DMS153 treated with DMSO at 0.1 percent for 48 hours (cell line): ENCODE data around the gene FBP2.
"Not testable (repeated sequence)": the region's sequence is repeated elsewhere in the genome, so short reads cannot be mapped to it uniquely, and the experiment has no call there.

ENCODE experiments used
- DNase-seq: peaks from one replicate; lab custom pipeline; 2025; ENCODE audit not compliant: unreplicated experiment; lab: John Stamatoyannopoulos, UW

Gene FBP2

DNA sequence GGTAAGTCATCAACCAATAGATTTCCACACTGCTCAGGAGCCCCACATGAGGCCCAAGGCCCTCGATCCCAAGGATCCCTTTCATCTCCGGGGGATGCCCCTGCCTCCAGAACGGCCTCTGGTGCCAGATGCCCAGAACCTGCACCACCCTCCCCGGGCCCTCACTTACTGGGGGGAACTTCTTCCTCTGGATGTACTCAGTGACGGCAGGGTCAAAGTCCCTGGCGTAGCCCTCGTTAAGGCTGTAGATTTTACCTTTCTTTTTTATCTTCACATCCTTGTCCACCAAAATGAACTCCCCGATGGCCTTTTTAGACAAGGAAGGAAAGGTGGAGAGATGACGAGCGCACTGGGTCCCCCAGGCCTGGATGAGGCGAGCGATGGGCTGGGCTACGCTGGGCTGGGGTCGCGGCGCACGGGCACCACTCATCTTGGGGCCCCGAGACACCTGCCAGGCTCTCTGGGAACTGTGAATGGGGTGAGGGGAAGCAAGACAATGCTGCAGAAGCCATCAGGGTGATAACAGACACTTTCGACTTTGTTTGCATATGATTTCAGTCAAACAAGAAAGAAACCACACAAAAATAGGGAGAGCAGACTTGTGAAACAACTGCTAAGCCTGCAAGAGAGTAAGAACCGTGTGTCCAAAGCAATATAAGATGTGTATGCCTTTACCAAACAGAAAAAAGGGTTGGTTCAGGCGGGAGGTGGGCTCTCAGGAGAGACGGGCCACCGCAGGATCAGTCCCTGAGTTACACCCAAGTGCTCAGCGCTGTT, 13.2 kb upstream of the FBP2 start:
- DNase-seq = no peak

DNA sequence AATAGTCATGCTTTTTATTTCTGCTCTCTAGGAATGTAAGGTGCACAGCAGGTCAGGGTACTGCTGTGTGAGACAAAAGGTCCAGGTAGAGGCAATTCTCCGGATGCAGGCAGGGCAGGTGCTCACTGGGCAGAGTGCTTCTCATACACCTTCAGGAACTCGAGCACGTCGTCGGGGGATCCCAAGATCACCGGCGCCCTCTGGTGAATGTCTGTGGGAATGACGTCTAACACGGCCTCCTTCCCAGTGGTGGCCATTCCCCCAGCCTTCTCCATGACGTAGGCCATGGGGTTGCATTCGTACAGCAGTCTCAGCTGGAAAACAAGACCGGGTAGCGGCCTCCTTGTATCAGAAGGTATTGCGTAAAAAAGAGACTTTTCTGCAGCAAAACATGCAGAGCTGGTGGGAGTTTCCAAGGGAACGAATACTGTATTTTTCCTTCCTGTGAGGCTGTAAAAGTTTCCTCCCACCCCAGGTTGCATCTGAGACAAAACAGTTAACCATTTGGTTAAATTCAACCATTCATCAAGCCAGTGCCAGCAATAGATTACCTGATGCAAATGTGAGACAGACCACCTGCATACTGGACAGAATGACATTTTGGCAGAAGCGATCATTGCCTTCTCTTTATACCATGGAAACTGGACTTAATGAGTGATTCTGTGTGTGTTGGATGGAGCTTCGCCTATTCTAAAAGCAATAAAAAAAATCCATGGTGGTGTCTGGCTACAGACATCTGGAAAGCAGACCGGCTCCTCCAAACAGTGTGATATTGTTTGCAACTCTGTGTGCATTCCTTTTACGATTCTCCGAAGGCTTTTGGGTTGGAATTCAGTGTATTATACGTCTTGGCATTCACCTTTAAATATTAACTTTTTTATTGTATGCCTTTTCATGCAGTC, 9.9 kb upstream of the FBP2 start:
- peak; percentile 42 for DNase-seq

DNA sequence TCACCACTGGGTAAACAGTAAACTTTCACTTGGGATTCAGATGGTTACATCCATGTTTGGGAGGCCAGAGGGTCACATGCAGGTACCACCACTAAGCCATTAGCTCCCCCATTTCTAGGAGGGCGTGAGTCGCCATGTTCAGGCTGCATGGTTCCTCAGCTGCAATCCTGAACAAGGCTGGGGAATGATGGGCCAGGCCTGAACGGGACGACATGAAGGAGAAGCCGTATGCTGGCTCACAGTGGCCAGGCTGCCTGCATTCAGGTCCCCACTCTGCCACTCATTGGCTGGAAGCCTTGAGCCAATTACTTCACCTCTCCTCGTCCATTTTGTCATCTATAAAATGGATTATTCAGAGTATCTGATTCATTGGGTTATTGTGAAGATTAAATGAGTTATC, 9.0 kb upstream of the FBP2 start:
- DNase-seq = no peak

DNA sequence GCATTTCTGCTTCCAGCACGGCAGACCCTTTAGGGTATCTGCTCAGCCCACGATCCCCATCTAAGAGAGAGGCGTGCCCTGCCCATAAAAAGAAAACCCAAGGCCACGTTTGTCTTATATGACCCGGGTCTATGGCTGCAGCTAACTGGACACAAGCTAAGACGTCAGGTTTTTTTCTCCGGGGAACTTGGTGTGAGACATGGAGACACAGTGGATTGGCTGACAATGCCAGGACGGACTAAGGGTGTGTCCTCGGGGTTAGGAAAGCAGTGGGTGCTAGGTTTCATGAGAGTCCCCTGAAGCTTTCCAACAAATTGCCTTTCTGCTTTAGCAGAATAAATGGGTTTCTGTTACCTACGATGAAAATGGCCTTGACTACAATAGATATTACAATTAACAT, 7.1 kb upstream of the FBP2 start:
- no peak for DNase-seq

DNA sequence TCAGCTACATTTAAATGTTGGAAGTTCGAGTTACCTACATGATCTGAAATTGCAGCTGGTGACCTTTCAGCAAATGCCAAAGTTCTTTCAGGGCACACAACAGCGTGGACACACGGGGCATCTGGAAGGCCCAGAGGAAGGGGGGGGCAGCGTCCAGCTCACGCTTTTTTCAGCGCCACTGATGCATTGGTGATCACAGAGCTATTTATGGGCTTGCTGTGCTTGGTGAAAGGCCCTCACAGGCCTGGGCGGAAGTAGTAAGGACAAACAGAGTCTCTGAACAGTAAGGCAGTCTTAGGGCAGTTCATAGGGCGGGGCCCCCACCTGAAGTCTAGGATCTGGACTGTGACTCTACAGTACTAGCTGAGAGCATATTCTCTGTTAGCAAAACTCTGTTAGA, 6.6 kb upstream of the FBP2 start:
- DNase-seq = no peak

DNA sequence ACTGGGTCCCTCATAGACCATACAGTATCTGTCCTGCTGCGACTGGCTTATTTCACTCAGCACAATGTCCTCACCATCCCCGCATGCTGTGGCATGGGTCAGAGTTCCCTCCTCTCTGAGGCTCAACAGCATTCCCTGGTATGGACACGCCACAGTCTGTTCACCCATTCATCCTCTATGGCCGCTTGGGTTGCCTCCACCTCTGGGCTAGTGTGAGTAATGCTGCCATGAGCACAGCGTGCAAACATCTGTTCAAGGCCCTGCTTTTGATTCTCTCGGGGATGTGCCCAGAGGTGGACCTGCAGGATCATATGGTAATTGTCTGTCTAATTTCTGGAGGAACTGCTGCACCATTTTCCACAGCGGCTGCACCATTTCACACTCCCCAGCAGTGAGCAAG, 5.5 kb upstream of the FBP2 start:
- DNase-seq = no peak

DNA sequence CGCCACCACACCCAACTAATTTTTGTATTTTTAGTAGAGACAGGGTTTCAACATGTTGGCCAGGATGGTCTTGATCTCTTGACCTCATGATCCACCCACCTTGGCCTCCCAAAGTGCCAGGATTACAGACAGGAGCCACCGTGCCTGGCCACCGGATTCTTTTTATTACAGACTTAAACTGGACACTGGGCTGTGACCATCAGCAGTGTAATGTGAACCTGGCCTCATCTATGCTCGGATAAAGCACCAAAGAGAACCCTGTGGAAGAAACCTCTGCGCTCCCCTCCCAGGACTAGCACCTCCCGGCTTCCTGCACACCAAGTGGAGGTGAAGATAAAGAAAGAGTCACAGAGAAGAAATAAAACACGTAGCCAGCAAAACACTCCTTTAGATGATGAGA, 941 bp downstream of the FBP2 start:
- not testable (repeated sequence) for DNase-seq

DNA sequence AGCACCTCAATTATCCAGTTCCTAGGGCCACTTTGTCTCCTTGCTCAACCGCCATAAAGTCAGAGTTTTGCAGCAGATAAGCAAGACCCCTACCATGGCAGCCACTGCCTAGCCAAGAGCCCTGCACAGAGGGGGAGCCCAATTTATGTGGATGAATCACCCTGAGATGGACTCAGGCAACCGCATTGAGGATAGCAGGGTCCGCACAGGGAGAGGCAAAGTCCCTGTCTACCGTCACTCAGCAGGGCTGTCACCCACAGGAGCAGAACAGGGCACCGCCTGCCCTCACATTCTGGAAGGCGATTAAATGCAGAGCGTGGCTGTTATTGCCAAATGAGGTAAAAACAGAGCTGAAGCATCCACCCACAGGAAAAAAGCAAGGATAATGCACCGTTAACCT, 1.7 kb downstream of the FBP2 start:
- no peak for DNase-seq

DNA sequence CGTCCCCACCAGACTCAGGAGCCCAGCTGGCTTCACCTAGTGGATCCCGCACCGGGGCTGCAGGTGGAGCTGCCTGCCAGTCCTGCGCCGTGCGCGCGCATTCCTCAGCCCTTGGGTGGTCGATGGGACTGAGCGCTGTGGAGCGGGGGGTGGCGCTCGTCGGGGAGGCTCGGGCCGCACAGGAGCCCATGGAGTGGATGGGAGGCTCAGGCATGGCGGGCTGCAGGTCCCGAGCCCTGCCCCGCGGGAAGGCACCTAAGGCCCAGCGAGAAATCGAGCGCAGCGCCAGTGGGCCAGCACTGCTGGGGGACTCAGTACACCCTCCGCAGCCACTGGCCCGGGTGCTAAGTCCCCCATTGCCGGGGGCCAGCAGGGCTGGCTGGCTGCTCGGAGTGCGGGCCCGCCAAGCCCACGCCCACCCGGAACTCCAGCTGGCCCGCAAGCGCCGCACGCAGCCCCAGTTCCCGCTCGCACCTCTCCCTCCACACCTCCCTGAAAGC, 2.5 kb downstream of the FBP2 start:
- not testable (repeated sequence) for DNase-seq

DNA sequence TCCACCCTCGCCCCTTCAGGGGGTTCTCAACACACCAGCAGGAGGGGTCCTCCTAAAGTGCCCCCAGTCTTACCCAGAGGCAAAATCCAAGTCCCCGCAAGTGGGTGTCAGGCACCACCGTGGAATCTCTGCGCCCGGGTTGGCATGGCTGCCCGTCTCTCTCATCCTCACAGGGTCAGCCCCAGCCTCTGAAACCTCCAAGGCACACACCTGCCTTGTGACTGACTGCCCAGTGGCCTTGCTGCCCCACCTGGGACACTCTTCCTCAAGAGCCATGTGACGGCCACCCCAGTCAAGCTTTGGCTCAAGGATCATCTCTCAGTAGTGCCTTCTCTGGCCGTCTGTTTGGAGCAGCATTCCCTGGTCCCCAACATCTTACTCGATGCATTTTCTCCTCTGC, 4.9 kb downstream of the FBP2 start:
- DNase-seq = no peak

DNA sequence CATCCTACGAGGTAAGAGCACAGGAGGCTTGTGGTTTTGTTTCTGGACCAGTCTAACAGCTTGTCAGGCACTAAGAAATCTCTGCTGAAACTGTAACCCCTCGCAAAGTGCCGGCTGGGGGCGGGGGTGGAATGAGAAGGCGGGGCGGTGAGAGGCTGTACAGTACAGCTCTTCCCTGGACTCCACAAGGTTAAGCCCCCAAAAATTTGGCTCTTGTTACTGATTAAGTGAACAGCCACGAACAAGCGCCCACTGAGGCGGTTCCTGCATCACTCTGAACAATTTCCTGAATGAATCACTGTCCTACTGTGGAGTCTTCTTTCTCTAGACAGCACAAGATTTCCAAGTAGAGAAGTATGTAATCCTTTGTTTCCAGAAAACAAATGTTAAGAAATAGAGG, 6.8 kb downstream of the FBP2 start:
- DNase-seq = no peak

DNA sequence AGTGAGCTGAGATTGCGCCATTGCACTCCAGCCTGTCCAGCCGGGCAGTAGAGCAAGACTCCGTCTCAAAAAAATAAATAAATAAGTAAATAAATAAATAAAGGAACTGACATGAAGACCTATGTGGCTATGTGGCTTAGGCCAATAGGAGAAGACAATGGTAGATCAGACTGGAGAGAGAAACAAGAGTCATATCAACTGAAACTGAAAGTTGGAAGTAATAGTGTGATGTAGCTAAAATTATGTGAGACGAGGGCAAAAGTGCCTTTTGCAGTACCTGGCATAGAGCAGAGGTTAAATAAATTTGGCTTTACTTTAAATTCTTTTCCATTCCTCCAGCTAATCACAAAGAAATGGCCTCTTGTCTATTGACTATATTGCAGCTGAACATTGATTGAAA, 7.3 kb downstream of the FBP2 start:
- DNase-seq = no peak

DNA sequence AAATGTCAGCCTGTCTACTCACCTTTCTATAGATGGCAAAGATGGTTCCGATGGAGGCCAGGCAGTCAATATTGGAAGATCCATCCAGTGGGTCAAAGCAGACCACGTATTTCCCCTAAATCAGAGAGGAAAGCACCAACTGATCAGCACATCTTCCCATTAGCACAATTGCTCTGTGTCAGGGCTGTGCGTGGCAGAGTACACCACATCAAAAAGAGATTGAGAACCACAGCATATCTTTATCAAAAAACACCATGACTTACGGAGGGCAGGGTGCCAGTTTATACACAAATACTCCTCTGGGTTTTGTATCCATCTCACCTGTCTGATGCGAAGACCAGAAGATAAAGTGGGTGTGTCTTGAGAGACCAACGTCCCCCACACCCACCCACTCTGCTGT, 9.1 kb downstream of the FBP2 start:
- no peak for DNase-seq

DNA sequence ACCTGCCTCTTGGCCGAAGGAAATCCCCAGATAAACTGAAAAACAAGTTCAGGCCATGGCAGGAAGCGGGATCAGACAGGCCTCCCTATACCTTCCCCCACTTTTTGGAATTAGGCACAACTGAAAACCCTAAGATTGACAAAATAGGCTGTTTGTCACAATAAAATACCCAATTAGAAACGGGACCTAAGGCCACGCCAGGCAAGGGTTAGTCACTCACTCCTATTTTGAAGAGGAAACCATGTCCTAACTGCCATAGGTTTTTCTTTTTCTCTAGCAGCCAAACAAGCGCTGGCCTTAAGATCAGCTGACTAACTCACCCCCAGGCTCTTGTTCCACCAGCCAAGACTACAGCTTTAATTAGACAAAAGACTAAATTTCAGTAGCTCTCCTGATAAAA, 11.9 kb downstream of the FBP2 start:
- no peak for DNase-seq

DNA sequence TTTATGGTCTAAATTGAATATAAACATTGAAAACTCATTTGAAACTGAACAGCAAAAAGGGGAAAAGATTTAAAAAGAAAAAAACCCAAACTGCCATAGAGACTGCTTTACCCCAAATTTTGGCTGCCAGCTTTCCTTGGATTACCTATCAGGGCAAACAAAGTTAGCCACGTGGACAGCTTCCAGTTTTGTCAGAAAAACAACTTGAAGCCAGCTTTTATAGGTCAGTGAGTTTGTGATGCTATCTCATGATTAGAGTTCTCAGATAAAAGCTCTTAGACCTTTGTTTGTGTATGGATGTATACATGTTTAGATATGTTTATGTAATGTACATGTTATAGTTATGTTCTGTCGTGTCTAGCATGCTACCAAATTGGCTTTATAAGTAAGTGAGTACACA, 16.1 kb downstream of the FBP2 start:
- DNase-seq = no peak

DNA sequence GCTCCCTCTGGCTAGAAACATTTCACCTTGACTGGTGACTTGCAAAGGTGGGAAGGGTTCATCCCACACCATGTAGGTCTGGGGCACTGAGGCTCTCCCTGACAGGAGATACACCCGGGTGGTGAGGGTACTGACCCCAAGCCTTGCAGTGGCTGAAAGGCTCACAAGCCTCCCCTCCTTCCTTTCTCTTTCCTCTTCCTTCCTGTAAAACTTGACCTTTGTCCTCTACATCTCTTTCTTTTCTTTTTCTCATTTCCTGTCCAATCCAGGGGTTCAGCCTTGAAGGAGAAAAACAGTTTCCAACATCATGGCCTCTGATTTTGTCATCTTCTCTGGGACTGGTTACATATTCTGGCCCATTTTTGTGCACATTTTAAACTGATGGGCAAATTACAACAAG, 16.6 kb downstream of the FBP2 start:
- no peak for DNase-seq

DNA sequence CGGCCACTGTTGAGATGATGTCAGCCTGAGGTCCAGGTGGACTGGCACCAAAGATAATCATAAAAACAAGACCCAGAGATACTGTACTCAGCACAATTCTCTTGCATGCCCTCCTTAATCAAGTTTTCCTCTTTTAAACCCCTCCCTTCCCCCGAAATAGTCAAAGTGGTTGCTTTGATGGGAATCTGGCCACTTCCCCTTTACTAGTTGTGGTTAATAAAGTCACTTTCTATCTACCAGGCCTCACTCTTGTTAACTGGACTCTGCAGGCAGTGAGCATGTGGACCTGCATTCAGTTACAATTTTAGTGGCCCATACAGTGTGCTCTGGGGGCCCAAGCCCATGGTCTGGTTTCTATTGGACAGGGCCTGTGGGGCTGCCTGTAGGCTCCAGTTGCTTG, 17.5 kb downstream of the FBP2 start:
- DNase-seq = no peak

DNA sequence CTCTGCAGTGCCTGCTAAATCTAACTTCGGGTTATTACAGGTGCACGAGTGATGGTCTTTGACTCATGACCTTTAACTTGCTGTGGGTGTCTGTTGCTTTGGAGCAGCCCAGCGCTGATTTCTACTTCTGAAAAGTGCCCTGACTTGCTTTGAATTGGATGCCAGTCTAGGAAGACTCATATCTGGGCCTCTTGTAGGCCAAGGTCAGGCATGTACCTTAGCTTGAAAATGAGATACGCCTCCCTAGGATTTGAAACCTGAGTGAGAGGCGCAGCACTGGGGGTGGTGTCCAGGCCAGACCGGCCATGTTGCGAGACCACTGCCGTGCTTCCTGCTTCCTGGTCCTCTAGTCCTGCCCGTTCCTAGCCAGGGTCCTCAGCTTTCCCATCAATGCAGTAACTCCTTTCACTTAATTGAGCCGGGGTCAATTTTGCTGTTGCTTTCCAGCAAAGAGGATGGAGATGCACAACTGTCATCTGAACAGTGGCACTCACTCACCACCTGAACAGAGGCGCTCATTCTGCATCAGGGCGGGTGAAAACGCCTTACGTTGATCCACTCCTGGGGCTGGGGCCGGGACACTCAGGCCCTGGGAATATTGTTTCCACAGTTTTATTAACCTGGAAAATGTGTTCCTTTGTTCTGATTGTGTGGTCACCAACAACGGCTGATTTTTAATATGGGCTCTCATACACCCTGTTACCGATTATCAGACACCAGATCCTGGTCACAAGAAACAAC, 24.5 kb downstream of the FBP2 start:
- DNase-seq = no peak

DNA sequence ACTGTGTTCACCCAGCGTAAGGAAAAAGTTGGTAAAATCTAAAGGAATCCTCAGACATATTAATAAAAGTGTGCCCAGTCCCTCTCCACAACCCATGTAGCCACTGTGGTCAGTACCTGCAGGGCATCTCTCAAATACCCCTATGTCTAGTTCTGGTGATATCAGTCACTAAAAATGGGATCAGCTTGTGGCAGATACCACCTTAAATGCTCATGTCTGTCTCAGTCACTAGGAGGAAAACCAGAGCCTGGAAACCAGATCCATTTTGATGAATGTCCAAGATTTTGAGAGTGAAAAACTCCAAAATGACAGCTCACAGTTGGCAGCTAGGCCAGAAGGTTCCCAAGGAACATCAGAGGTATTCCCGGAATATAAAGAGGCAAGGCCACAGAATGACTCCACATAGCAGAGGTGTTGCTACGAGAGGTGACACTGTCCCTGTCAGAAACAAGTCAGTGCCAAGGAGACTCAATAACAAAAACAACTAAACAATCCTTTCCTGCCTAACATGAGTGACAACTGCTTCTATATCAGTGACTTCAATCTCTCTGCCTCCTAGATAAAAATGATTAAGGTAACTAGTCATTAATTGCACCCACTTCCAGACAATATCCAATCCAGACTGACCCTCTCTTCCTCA, 25.3 kb downstream of the FBP2 start:
- no peak for DNase-seq

DNA sequence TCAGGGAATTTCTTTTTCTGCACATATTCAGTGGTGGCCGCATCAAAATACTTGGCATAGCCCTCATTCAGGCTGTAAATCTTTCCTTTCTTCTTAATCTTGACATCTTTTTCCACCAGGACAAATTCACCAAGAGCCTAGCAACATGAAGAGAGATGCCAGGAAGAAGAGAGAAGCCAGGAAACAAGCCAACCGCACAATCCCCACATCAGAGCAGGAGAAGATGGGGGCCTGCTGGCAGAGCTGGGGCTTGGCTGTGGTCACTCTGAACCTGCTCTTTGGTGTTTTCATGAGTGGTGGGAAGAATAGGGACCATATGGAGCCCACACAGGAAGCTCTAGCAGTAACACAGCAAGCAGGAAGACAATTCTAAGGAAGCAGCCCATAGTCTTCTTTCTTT, 26.4 kb downstream of the FBP2 start:
- DNase-seq = no peak

DNA sequence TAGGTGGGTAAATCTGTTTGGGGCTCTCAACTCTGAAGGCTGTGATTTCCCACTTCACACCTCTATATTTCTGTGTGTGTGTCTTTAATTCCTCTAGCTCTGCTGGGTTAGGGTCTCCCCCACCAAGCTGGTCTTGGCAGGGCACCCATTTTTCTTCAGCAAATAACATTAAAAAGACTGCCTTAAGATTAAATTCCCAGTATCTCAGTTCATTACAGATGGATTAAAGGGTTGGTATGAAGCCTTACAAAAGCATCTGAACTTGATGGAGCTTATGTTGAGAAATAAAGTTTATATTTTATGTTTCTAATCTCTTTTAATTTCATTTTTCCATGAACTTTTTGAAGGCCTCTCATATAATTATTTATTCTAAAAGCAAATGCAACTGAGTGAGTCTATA, 27.1 kb downstream of the FBP2 start:
- no peak for DNase-seq
